Articular chondrocyte of knee joint (primary cell): ENCODE results near the gene JCAD. TPM values are rescaled to one million over a fixed set of nuclear protein-coding genes. Genes with fewer than 3 reads are reported as not detected.

ENCODE experiments used
- total RNA-seq: library from RNA; depleted of rRNA; stranded (reverse); fragments of >200 nt; gene quantifications from 2 replicates; pipeline ENCODE4 v1.2.3, GENCODE V29; 2012

JCAD gene
- total RNA-seq, result 37.0 and 73.6 TPM in 2 replicates

GRCh38 chr10:30059209-30060107, at the start of gene JCAD:
Gene JCAD, minus strand, starts transcription at chr10:30059586. Its CDS starts 11,774 bp downstream, at chr10:30047812.

